NCI-H1694 treated with DMSO at 0.1 percent for 48 hours (cell line): ENCODE results near the gene FANCC.

Experiments
- DNase-seq: peaks from one replicate; lab custom pipeline; 2025; lab: John Stamatoyannopoulos, UW

Gene FANCC

DNA sequence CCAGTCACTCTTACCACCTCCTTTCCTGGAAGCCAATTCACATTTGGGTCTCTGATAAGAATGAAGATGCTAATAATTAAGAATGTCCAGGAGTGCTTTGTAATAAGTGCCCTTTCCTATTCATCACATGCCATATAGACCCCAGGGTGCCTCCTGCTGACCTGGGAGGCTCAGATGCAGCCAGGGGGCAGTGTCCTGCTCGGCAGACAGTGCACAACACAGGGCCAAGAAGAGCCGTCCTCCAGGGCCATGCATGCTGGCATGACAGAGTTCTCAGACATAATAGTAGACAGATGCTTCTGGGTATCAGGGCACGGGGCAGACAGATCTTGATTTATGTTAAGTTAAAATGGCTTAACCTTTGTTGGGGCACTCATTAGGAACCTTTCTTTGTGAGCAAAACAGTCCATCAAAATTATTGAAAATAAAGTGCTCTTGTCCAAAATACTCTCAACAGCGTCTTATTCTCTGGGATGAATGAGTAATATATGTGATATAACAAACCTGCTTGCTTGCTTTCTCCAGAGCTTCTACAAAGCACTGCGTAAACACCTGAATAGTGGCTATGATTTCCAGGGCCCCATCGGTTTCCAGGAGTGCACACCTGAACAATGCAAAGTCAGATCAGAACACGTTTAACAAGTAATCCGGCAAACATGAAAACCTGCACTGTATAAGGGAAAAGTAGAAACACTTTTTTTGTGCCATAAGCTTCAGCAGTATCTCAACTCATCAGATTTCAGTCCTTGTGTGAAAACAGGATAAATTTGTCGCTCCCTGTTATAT is 192.7 kb downstream of the FANCC start:
- DNase-seq = no peak

GRCh38 chr9:95120781-95121370 is 196.6 kb downstream of the FANCC start:
- DNase-seq = no peak

- no peak for DNase-seq
These were observed 198.9 kb downstream of the FANCC start for GRCh38 chr9:95118596-95118995.

DNA sequence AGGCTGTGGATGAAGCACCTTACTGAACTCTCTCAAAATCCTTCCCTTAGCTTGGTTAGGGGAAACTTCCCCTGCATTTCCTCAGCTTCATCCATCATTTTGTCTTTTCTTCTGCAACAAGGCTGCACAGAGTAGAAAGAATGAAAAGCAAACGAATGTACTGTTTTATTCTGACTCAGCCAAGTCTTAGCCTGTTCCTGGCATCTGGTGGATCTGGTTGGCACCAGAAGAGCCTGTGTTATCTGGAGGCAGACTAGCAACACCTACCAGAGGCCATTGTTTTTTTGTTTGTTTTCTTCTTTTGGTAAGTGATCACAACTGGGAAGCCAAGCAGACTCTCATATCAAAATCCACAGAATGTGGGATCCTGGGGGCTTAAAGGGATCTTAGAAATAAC is 200.7 kb downstream of the FANCC start:
- DNase-seq = no peak

DNA sequence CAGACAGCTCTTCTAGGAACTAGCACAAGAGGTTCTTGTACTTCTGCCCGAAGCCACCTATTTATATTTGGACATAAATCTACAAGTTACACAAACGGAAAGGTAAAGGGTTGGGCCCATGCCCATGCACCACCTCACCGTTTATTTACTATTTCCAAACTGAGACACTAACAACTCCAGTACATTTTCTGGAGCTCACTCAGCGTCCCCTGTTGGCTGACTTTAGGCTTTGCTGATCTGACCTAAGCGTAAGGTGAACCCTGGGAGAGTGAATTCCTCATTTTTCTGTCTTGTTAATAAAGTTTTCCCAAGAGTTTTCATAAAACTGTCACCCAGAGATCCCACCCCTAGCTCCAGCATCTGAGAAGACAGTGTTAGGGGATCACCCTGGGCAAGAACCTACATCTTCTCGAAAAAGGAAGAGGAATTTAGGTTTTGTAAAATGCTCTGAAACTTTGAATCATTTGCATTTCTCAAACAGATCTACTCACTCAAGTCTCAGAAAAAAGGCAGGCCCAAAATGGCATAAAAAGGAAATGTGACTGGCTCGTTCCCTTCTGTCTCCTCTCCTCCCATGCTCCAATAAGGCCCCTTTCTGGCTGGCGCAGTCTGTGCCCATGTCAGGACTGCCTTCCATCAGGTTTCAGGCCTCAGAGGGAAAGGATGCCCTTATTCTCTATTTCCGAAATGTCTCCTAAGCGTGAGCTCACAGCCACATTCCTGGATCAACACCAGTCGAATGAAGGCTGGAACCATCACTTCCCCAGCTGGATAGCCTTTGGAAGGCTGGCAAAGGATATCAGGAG is 201.3 kb downstream of the FANCC start:
- DNase-seq = peak; percentile 0

- no peak for DNase-seq
These were observed 202.4 kb downstream of the FANCC start for GRCh38 chr9:95115104-95115503.

GRCh38 chr9:95112436-95113280 is 204.9 kb downstream of the FANCC start:
- DNase-seq = no peak

DNA sequence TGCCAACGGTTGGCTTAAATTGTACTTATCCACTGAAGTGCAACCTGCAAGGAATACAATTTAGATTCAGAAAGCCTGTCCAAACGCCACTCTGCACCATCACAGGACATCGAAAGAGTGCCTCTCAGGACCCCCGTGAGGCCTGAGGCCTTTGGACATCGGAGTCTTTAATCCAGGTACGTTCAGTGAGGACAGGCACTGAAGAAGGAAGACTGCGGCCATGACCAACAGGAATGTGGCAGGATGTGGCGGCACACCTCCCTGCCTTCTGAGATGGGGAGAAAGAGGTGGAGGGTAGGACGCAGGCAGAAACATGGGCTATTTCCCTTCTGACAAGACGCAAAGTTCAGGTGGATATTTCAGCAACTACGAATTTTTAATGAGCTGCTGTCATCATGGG is 205.8 kb downstream of the FANCC start:
- DNase-seq = no peak

- no peak for DNase-seq
These were observed 206.5 kb downstream of the FANCC start for GRCh38 chr9:95110921-95111525.

DNA sequence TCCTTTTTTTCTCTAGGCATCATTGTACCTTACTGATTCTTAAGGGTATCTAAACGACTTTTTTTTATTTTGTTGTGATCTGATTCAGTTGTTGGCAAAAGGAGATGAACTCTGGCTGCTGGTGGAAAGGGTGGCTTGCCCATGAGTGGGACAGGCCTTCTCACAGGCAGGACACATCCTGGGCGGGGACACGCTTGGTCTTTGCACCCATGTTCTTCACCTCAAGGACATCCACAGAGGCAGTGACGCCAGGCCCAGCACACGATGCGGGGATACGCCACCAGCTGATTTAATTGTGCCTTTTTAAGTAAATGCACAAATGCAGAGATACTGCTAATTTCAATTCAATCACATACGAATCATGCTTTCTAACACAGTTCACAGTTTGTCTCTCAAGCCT is 208.1 kb downstream of the FANCC start:
- DNase-seq = no peak

DNA sequence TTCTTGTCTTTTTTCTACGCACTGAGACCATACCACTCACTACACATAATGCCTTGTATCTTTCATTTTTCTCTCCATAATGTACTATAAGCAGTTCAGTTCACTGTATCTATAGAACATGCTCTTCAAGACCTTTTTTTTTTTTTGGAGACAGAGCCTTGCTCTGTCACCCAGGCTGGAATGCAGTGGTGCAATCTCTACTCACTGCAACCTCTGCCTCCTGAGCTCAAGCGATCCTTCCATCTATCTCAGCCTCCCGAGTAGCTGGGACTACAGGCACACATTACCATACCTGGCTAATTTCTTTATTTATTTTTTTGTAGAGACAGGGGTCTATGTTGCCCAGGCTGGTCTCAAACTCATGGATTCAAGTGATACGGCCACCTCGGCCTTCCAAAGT is 208.7 kb downstream of the FANCC start:
- no peak for DNase-seq

DNA sequence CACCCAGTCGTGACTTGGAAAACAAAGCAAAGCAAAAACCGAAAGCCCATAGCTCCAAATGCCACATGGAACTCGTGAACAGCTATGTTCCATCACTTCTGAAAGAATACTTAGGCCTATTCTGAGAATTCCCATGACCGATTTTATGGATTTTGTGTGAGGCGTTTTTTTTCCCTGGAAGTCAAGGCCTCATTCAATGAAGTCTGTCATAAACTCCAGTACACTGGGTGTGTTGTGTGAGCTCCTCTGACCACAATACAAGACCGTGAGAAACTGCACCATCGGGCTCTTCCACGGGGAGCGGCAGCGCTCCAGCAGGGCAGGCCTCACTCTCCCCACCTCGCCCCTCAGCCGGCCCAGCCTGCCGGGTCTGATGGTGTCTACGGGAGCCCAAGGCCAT is 209.5 kb downstream of the FANCC start:
- DNase-seq = no peak

GRCh38 chr9:95107001-95107749 is 210.3 kb downstream of the FANCC start:
- no peak for DNase-seq

GRCh38 chr9:95105519-95106287 is 211.8 kb downstream of the FANCC start:
- DNase-seq = no peak

DNA sequence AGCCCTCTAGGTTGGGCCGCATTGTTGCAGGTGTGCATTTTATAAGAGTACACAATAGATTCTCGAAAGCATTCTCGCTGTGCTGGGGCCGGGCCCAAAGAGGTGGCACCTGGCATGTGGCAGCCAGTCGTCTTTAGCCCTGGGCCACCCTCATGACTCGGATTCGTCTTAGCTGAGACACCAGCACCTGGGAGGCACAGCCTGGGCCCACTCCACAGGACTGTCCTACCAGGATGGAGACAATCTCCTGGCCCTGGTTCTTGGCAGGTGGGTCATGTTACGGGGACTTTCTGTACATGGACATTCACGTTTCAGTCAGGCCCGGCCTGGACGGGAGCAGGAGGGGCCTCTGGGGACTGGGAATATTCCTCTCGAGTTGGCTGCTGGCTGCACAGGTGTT is 212.5 kb downstream of the FANCC start:
- DNase-seq = no peak

- no peak for DNase-seq
These were observed 212.9 kb downstream of the FANCC start for GRCh38 chr9:95104581-95104960.

DNA sequence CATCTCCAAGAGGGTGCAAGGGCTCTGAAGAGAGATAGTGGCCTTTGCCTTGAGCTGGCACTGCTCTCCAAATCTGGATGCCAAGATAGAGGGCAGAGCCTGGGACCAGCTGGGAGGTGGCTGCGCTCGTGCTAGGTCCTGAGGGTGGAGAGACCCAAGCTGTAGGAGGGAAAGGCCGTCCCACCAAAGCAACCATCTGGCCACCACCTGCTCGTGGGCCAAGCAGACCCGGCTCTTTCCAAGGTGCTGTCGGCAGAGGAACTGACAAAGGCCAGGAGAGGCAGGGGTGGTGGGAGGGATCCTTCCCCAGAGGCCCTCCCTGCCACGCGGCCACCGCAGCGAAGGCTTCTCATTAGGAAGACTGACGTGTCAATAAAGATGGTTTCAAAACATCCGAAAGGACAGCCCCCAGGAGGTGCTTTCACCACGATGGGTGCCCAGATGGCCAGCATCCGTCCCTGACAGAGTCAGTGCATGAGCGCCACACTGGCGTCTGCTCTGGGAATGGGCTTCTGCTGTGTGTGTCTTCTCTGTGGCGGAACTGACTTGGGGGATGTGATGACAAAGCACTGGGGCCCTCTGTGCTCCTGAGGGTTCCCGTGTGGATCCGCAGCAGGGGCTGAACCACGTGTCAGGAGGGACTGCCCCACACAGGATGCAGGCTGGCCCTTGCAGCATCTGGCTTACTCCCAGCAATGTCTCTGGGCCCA is 213.5 kb downstream of the FANCC start:
- peak; percentile 44 for DNase-seq

GRCh38 chr9:95103281-95103771 is 214.2 kb downstream of the FANCC start:
- no peak for DNase-seq

DNA sequence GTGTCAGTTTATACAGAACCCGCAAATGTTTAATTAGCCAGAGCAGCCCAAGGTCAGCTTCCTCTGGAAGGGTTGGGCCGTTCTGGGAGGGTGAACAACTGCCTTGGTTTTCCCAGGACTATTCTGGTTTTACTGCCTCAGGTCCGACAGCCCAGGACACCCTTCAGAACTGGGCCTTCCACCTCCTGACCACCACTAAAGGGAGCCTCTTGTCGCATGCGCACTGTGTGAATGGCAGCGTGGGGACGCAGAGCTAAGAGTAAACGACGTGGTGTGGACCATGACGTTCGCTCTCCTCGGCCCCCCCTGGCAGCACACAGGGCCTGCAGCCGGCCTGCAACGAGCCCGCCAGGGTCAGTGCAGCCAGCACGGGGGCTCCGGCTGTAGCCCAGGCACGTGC is 214.9 kb downstream of the FANCC start:
- DNase-seq = no peak
